Myocyte (in vitro differentiated cells): ENCODE measurements around the gene MYD88. TPM values are rescaled to one million over a fixed set of nuclear protein-coding genes. Genes with fewer than 3 reads are reported as not detected.
A peak's percentile ranks its signal among the peaks of the same experiment; 100 is the strongest.

ENCODE experiments used
- DNase-seq: peaks from one replicate; pipeline ENCODE4 v3.0.0-alpha.2; 2012; ENCODE audit warnings: low read depth
- total RNA-seq: library from RNA; depleted of rRNA; stranded (reverse); fragments of >200 nt; gene quantifications from 2 replicates; pipeline ENCODE4 v1.2.3, GENCODE V29; 2014

The MYD88 gene
- total RNA-seq, 1 donor from 2014 or later = 3.8 TPM

GRCh38 chr3:38163117-38163840 lies 24.8 kb downstream of the MYD88 start:
- DNase-seq = no peak

GRCh38 chr3:38163841-38164642 lies 25.6 kb downstream of the MYD88 start:
- no peak for DNase-seq

GRCh38 chr3:38164643-38164951 lies 26.1 kb downstream of the MYD88 start:
- no peak for DNase-seq

GRCh38 chr3:38164952-38165721 lies 26.7 kb downstream of the MYD88 start, which contains the start of gene OXSR1:
TSS of gene OXSR1 (plus strand) at chr3:38165537. CDS start at chr3:38165877, 340 bp downstream.
- peak; percentile 100 for DNase-seq

- peak; percentile 72 for DNase-seq
Observed at GRCh38 chr3:38165722-38166387, 27.4 kb downstream of the MYD88 start.

DNA sequence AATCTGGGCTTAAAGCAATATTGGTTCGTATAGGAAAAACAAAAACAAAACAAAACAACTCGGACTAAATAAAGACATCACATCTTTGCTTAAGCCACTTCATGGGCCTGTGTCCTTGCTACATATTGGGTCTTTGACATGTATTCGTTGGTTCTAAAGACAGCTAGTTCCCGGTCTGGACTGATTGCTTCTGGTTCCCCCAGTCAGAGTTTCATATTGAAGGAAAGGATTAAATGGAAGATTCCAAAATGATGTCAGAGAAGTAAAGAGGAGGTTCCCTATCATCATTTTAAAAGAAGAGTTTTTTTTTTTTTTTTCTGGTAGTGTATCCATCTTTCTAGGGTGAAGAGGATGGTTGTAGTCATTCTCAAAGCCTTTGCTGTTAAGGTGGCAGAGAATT lies 29.1 kb downstream of the MYD88 start:
- DNase-seq = no peak

GRCh38 chr3:38168151-38169026 lies 29.9 kb downstream of the MYD88 start:
- peak; percentile 55 for DNase-seq

DNA sequence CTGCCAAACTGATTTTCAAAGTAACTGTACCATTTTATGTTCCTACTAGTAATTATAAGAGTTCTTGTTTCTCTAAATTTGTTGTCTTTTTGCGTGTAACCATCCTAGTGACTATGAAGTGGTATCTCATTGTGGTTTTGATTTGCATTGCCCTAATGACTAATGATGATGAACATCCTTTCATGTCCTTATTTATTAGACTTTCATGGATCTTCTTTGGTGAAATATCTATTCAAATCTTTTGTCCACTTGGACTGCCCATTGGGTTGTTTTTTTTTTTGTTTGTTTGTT lies 30.5 kb downstream of the MYD88 start:
- DNase-seq = peak; percentile 30

GRCh38 chr3:38170722-38171121 lies 32.3 kb downstream of the MYD88 start:
- peak; percentile 30 for DNase-seq

DNA sequence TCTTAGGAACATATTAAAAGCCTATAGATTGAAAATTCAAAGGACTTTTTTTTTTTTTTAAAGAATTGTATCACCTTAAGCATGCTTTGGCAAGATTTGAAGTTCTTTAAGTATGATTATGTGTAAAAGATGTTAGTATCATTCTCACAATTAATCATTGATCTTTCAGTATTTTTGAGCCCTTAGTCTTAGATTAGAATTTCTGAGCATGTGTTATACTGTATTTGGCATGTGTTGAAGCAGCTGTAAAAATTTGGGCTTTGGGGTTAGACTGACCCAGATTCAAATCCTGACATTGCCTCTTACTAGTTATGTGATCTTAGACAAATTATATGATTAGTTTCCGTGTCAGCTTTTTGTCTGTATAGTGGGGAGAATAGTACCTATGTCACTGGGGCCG lies 33.2 kb downstream of the MYD88 start:
- peak; percentile 27 for DNase-seq

GRCh38 chr3:38173834-38174418 lies 35.5 kb downstream of the MYD88 start:
- no peak for DNase-seq

GRCh38 chr3:38177181-38177580 lies 38.7 kb downstream of the MYD88 start:
- DNase-seq = no peak

- no peak for DNase-seq
Observed at GRCh38 chr3:38186781-38187180, 48.3 kb downstream of the MYD88 start.

GRCh38 chr3:38190481-38190881 lies 52.0 kb downstream of the MYD88 start:
- DNase-seq = no peak

Other genes with a start within 250 kb of the MYD88 start
- gene VILL, start 147.9 kb upstream of the MYD88 start, total RNA-seq = 5.5 and 7.9 TPM in 2 replicates
- 11.2 and 19.6 TPM in 2 replicates for gene PLCD1, start 109.0 kb upstream of the MYD88 start, total RNA-seq
- gene DLEC1, start 99.5 kb upstream of the MYD88 start, total RNA-seq = not detected in 2 replicates
- 15.8 and 18.6 TPM in 2 replicates for gene ACAA1, start 1.5 kb upstream of the MYD88 start, total RNA-seq
- gene OXSR1, start 26.9 kb downstream of the MYD88 start, total RNA-seq = 49.8 and 57.5 TPM in 2 replicates
- gene SLC22A13, start 127.2 kb downstream of the MYD88 start, total RNA-seq = 0.16 and 0.40 TPM in 2 replicates
- gene SLC22A14, start 143.6 kb downstream of the MYD88 start, total RNA-seq = 0.78 and 0.83 TPM in 2 replicates
- gene XYLB, start 208.1 kb downstream of the MYD88 start, total RNA-seq = 1.5 and 1.9 TPM in 2 replicates